Neural progenitor cell (in vitro differentiated cells): ENCODE measurements around the gene SAMD1.

Experiments used
- CTCF ChIP-seq: fragments of 200-600 bp; sonication (generic); IDR thresholded peaks from 2 replicates; pipeline ENCODE4 v1.5.1; 2017; ENCODE audit warnings: antibody characterized with exemption, mild to moderate bottlenecking
- EZH2 ChIP-seq: fragments of 200-600 bp; sonication (generic); IDR thresholded peaks from 2 replicates; pipeline ENCODE4 v1.6.1; 2017; ENCODE audit warnings: antibody characterized with exemption, mild to moderate bottlenecking, moderate library complexity
- EZH2phosphoT487 ChIP-seq: fragments of 200-600 bp; sonication (generic); IDR thresholded peaks from 2 replicates; pipeline ENCODE4 v1.6.1; 2017; ENCODE audit warnings: antibody characterized with exemption

GRCh38 chr19:14115756-14116155 lies 25.2 kb upstream of the SAMD1 start:
- TF ChIP-seq CTCF = no peak
- TF ChIP-seq EZH2 = no peak
- TF ChIP-seq EZH2phosphoT487 = no peak
